Stimulated activated CD4-positive, alpha-beta T cell treated with anti-CD3 and anti-CD28 coated beads, Interleukin-1b, Interleukin-23, amount 100 ng/mL, for 48 hours (primary cell): ENCODE data around the gene EIF2B2.

Source experiments
- DNase-seq: peaks from one replicate; pipeline ENCODE4 v3.0.0-alpha.2; 2020

EIF2B2 gene

DNA sequence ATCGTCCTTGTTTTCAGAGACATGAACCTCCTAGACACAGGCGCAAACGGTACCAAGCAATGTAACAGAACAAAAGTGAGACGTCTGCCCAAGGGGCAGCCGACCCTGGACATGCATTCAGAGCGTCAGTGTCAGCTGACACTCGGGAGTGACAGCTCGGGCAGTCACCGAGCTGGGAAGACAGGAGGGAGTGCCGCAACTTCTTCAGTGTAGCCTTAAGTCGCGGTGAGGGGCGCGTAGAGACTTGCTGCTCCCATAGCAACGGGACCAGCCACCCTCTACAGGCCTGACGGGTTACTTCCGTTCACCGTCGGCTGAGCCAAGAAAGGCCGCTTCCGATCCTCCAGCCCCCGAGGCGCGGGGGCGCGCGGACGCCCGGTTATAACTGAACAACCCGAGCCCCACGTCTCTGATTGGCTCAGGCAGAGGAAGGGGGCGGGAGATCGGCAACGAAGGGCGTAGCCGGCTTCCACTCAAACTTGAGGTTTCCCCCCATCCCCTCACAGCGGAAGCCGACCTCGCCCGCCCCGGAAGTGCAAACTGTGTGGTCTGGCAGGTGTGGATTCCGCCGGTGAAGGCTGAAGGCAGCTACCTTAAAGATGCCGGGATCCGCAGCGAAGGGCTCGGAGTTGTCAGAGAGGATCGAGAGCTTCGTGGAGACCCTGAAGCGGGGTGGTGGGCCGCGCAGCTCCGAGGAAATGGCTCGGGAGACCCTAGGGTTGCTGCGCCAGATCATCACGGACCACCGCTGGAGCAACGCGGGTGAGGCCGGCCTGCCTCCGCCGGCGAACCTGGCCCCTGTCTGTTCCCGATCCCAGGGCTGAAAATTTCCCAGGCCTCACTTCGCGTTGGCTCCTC, at the start of gene EIF2B2:
EIF2B2 (plus strand) TSS at position 530 of the 858 bp plus-strand sequence; CDS start at position 600, 70 bp downstream.
- peak; percentile 99 for DNase-seq

DNA sequence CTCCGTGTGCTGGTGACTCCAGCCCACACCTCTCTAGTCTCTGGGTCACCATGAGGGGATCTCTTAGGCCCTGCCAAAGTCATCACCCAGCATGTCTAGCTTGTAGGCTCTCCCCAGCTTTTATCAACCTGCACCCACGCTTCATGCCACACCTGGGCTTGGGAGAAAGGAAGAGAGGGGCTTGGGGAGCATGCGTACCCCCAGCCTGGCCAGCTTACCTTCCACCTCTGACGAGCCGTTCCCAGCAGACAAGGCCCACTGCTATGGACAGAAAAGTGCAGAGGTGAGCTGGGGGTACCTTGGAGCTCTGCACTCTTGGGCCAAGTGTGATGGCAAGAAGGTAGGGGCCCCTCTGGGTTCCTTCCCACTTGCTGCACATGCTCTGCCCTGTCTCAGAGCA, 49.0 kb upstream of the EIF2B2 start:
- DNase-seq, result no peak

DNA sequence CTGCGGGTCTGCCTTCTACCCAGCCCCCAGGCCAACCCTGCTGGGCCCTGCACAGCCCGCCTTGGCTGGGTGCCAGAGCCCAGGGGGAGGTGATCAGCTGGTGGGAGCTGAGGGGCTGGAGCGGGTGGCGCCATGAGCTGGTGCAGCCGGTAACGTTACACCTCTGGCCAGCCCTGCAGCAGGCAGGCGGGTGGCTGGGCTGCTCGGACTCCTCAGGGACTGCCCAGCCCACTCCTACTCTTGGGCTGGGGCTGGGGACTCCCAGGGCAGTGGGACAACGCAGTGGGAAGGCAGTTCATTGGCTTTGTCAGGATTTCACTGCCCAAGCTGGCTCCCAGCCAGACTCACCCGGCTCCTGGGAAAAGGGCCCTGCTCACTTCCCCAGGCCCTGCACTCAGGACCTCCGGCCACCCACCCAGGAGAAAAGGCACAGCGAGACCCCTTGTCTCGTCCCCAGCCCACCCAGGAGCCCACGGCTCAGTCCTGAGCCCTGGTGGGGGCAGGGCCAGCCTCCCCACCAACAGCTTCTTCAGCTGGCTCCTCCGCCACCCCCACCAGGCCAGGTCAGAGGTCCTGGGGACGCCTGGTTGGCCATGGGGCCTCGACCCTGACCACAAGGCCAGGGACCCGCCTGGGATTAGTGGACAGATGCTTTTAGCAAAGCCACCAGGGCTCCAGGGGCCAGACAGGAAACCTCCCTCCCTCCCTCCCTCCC, 48.3 kb upstream of the EIF2B2 start:
- DNase-seq, result no peak

DNA sequence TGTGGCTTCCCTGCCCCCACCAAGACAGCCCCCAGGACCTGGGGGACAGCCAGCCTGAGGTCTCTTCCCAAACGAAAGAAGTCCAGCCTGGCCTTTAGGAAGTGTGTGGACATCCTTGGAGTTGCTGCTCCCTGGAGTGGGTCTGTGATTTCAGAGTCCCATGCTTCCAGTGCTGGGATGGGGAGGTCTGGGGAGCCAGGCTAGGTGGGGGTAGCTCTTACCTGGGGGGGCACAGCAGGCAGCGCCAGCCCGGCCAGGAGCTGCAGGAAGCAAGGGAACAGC, 47.8 kb upstream of the EIF2B2 start:
- DNase-seq, result no peak

DNA sequence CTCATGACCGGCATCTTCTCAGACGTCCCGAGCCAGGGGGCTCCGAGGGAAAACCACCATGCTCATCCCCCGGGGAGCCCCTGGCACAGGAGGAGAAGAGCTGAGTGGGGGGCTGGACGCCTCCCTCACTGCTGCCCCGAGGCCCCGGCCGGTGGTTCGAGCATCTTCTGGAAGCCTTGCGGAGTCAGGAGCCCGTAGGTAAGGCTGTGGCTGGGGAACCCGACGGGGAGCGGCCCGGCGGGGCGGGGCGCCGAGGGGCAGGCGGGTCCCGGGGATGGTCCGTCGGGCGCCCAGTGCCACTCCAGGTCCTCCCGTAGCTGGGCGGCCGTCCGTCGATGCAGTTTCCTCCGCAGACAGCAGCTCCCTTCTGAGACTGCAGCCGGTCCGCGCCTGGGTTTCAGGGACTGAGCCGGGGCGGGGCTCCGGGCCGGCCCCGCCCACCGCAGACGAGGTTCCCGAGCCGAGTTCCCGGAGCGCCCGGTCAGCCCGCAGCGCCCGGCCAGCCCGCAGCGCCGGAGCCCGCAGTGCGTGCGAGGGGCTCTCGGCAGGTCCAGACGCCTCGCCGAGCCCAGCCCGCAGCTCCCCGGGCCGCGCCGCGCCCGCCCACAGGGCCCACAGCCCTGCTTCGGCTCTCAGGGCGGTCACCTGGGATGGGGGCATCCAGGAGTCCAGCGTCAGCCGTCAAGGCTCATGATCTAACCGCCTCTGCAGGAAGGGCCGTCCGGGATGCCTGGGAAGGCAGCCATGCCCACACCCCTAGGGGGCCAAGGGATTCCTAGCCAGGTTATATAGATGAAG, 47.3 kb upstream of the EIF2B2 start, which contains the start of gene PGF:
PGF (minus strand) TSS at position 369 of the 798 bp plus-strand sequence; CDS start at position 14, 355 bp downstream.
- no peak for DNase-seq

DNA sequence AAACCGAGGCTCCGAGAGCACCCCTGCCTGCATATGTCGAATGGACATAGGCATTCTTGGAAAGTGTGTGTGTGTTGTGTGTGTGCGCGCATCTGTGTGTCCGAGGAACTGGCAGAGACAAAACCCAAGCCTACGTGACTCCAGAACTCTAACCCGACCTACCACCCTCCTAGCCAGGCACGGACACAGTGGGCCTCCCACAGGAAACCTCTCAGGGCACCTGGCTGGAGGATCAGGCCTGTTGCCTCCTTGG, 46.8 kb upstream of the EIF2B2 start:
- DNase-seq, result no peak

DNA sequence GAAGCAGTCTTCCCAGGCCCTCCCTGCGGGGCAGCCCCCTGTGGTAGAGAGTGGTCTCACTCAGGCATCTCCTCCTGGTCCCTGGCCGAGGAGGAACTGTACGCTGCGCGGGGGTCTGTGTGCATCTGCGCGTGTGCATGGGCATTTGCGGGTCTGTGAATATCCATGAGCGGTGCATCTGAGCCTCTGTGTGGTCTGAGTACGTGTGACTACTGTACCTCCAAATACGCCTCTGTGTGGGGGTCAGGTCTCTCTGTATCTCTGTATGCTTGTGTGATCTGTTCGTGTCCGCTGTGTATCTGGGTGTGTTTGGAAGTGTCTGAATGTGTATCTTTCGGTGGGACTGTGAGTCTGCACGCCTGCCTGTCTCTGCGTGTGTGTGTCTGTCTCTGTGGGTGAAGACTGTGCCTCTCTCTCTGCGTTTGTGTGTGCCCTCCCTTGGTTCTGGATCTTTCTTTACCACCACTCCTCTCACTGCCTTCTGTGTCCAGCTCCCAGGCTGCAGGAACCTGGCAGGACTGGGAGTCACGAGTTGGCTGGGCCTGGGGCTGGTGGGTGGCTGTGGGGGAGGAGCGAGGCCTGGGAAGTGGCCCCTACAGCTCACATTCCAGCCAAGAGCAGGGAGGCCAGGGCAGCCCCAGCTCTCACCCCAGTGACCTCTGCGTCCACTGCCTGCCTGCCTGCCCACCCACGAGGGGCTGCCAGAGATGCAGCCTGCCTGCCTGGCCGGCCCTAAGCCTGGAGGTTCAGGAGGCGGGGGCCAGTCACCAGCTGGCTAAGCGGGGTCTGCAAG, 46.2 kb upstream of the EIF2B2 start:
- DNase-seq, result no peak

DNA sequence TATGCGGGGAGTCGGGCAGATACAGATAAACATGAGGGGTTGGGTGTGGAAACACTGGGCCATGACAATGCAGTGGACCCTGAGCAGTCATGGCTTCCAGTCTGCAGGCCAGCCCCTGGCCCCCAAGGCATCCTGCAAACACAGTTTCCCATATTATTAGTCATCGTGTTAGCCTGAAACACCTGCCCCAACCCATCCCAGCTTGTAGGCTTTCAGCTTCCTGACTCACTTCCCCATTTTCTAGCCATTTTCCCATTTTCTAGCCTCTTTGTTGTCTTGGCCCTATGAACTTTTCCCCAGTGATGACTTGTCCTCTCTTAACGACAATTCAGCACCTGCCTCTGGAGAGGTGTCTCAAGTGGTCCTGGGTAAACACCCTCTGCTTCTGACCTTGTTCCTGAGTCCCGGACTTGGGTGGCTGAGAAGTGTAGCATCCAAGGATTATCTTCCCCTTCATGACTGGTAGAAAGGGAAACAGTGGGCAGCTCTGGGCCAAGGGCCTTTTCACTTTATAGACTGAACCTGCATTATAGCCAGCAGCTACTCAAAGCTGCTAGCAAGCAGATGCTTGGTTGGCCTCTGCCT, 43.0 kb upstream of the EIF2B2 start:
- DNase-seq, result no peak

DNA sequence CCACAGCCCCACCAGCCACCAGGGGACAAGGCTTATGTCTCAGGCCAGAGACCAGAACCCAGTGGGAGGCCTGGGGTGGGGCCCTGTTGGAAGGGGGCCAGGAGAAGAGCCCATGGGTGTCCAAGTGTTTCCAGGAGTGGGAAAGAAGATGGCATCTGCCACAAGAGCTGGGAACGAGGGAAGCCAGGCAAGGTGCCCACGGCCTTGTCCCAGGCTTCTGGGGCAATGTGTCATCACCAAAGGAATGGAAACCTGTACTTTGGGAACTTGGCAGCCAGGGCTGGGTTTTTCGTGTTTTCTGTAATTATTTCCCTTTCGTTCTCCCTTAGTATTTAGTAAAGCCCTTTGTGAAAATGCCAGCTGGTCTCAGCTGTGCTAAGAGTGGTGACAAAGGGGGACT, 42.0 kb upstream of the EIF2B2 start:
- DNase-seq, result no peak

DNA sequence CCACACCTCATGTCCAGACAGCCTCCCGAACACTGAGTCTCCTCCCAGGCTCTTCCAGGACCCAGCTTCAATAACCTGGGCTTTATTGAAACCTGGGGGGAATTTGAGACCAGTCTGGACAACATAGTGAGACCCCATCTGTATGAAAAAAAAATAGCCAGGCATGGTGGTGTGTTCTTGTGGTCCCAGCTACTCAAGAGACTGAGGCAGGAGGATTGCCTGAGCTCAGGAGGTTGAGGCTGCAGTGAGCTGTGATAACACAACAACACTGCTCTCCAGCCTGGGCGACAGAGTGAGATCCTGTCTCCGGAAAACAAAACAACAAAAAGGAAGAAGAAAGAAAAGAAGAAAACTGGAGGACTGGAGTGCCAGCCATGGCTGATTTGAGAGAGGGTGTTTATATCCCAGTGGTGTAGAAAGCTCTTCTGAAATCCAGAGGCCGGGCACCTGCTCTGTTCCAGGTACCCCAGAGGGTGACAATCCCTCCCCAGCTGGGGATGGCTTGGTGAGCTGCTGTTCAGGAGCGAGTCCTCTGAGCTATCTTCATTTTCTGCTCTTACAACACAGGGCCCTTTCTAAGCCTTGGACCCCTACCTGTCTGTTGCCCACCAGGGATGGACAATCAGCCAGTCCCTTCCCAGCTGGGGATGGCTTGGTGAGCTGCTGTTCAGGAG, 41.3 kb upstream of the EIF2B2 start:
- DNase-seq, result no peak

DNA sequence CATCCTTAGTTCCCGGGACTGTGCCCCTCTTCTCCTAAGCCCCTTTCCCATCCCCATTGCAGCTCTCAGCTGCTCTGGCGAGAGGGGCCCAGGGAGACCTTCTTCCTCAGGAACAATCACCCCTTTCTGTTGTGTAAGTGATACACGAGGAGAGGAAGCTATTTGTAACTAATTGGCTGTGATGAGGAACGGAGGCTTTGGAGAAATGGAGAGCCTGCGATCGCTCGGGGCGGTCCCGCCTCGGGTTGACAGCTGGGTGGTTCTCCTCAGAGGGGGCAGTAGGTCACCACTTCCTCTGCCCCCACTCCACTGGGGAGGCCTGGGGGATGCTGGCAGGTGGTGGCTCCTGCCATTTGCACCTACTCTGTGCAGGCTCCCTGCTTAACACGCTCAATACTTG, 40.7 kb upstream of the EIF2B2 start:
- no peak for DNase-seq

DNA sequence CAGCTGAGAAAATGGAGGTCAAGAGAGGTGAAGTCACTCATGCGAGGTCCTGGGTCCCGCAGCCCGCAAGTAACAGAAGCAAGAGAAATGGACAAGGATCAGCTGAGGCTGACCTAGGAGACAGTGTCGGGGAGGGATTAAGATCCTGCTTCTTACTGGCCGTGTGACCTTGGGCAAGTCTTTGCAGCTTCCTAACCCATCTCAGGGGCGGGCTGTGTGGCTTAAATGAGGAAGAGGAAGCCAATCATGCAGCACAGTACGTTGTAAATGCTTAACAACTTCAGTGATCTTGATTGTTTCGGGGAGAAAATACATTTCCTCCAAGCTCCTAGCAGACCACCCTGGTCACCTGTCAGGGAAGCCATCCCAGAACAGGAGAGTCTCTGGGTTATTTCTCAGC, 40.2 kb upstream of the EIF2B2 start:
- DNase-seq, result no peak

DNA sequence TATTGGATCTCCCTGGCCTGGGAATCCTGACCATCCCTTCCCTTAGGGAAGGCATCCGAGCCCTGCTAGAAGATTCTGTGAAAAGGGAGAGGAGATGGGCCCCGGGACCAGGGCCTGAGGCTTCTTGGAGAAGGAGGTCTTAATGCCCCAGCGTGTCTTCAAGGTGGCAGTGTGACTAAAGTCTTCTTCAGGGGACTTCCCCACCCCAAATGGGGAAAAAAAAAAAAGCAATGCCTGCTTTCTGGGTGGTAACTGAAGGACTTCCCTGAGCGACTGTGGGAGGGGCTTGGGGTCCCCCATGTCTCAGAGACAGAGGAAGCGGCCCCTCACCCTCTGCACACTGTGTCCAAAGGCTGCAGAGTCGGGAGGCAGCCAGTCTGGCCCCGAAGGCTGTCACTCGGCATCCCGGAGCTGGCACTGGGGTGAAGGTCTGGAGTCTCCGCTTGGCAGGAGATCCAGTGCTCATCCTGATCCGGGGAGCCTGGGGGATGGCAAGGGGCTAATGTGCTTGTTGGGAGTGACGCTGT, 39.5 kb upstream of the EIF2B2 start:
- DNase-seq, result no peak

DNA sequence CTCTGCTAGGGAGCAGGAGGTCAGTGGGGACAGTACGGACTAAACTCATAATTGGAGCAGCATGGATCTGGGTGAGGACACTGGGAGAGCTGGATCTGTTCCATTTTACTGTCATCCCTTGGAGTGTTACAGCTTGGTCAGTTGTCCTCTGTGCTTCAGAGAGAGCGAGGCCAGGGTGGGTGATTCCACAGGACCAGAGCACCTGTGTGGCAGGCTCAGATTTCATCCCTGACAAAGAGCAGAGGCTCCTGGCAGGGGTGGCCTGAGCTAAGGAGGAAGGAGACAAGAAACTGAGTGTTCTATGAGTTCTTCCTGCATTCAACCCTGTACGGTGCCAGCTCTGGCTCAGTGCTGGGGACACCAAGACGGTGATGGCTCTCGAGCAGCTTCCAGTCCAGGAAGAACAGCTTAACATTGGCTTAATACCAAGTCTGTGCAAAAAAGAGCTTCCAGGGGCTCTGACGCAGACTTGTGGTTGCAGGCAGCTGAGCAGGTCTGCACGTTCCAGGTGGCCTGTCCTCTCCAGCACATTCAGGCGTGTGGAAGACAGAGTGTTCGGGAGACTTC, 38.9 kb upstream of the EIF2B2 start:
- no peak for DNase-seq

DNA sequence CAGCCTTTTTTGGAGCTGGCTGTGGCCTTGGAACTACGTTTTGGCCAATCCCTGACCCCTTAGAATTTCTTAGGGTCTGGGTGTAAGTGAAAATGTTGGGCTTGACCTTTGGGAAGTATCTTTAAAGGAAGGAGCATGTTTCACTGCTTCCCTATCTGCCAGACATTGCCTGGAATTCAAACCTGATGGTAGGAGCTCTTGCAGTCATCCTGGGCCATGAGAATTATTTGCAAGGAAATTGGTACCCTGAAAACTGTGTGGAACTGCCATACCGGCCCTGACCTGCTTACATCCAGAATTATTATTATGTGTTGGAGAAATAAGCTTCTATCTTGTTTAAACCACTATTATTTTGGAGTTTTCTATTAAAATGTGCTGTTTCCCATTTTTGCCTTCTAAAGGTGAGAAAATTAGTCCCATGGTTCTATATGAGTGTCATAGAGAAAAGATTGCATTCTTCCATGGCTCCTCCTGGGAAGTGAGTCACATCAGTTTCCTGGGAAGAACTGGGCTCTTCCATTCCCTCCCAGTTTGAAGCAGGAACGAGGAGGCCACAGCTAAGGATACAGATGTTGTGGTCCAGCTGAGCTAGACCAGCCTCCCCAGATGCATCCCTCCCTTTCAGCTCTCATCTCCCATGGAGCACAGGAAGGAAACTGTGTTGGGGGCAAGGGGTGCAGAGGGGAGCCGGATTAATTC, 37.8 kb upstream of the EIF2B2 start:
- DNase-seq, result no peak

DNA sequence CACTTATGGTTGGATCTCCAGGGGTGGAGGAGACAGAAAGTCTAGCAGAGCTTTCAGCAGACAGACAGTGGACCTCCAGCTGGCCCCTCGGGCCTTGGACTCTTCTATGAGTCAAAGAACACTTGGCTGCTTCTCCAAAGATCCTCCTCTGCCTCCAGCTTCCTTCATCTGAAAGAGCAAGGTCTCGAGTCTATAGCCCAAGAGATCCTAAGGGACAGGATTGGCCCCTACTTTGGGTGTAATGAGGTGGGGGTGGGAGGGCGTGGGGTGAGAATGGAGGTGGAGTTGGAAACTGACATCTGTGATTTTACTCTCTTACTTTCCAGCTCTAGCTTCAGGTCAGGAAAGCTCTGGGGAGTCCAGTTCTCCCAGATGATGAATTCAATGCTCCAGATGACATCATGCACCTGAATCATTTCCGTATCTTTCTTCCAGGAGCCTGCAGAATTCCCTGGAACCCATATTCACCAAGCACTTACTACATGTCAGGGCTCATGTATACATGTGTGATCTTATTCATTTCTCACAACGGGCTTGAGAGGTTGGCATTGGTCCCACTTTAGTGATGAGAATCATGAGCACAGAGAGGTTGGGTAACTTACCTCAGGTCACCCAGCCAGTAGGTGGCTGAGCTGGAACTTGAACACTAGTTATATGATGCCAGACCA, 37.1 kb upstream of the EIF2B2 start:
- DNase-seq, result no peak

DNA sequence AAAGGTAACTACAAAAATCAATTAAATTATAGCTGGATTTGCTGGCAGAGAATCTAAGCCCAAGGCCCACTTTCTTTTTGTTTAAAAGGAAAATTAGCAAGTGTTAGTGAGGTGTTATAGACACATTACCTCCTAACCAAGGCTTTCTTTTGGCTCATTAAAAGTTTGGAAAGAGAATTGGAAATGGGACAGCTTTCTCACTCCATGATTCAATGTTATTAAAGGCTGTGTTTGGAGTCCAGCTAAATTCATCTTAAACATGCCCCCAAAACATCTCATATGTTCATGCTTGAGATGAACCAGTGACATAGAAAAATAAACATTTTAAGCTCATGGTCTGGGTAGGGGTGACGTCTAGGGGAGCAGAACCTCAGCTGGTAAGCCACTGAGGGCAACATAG, 33.9 kb upstream of the EIF2B2 start:
- no peak for DNase-seq

DNA sequence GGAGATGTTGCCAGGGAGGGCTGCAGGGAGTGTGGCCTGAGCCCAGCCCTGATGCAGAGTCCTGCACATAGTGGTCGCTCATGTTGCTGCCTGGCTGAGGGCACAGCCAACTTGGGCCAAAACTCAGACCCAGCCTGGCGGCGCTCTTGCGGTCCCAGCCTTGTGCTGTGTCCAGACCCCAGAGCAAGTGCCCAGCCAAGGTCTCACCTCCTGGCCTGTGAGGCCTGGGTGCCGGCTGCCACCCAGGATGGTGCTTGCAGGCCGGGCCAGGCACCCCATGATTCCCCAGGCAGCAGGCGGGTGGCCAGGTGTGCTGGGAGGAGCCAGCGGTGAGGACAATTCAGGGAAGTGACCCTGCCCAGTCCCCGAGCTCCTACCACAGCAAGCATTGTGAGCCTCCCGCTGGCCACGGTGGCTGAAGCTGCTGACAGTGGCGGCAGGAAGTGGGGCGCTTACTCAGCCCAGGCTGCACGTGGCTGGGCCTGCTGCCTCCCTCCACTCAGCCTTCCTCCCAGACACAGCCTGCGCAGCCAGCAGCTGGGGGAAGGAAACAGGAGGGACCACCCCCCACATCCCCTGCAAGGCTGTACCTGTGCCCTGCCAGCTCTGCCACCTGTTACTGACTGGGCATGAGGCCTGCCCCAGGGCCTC, 29.6 kb upstream of the EIF2B2 start:
- peak; percentile 22 for DNase-seq

DNA sequence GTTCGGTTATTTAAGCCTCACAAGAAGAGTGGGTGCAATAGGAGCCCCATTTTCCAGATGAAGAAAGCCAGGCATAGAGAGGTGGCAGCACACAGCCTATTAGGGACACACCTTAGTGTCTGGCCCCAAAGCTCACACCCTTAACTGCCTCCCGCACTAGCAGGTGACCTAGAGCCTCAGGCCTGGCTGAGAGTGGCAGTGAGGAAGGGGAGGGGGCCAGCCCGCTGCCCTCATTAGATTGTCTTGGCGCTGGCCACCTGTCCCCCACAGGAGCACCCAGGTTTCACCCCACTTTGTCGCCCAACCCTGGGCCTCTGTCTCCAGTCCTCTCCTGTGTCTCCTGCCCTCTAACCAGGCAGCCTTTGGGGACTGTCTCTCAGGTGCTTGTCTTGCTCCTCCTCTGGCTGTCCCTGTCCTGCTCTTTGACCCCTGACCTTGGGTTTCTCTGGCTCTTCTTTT, 28.8 kb upstream of the EIF2B2 start:
- no peak for DNase-seq
